ENCODE measurements around the gene OSBPL3. TPM values are rescaled to one million over a fixed set of nuclear protein-coding genes. Genes with fewer than 3 reads are reported as not detected.
A peak's percentile ranks its signal among the peaks of the same experiment; 100 is the strongest.

The OSBPL3 gene
- total and polyA plus RNA-seq, 2 experiments from 2014 or later = 21.8 to 25.8 TPM

GRCh38 chr7:24834128-24834798, 145.7 kb downstream of the OSBPL3 start:
- no peak for DNase-seq
- Histone ChIP-seq H3K9me3 (ENCODE audit: low read depth) (no peaks in the 10 kb centered on the region), H3K27ac (no peak overlapping the region), H2AFZ (no peak overlapping the region), H3K27me3 (replicated peaks; ENCODE audit: insufficient read depth) (no peaks in the 10 kb centered on the region), H3F3A (ENCODE audit: insufficient read depth) (peaks cover 28% of the 10 kb centered on the region), H4K20me1 (ENCODE audit: insufficient read depth) (no peaks in the 10 kb centered on the region), H3K4me3 (no peak overlapping the region), H3K36me3 (ENCODE audit: low read depth) (peaks cover 23% of the 10 kb centered on the region), H3K4me2 (ENCODE audit: unreplicated experiment) (no peak overlapping the region), H3K9me2 (ENCODE audit: insufficient read depth) (no peaks in the 10 kb centered on the region), H3K79me2 (ENCODE audit: insufficient read depth) (no peaks in the 10 kb centered on the region), H3K4me1 (ENCODE audit: insufficient read depth) (peaks cover 23% of the 10 kb centered on the region), H3K9ac (no peak overlapping the region)
- 95 to 97% methylated on average over 25 of the region's 25 CpGs for WGBS, 2 experiments (ENCODE audit: low coverage in 1 of 2, low lambda C conversion rate in 2 of 2, missing lambda C conversion rate in 2 of 2)
- in situ Hi-C loops (cut with MboI) = no loop called here
- TF ChIP-seq EZH2phosphoT487 (IDR thresholded peaks at IDR 0.05; ENCODE audit: insufficient read depth, low read depth) (no peak), EZH2 (IDR thresholded peaks at IDR 0.05; ENCODE audit: insufficient read depth, poor library complexity, severe bottlenecking) (no peak)

- 80 to 83% methylated on average over 5 of the region's 5 CpGs for WGBS, 2 experiments (ENCODE audit: low coverage in 1 of 2, low lambda C conversion rate in 2 of 2, missing lambda C conversion rate in 2 of 2)
- in situ Hi-C loops (cut with MboI) = no loop called here
- H3K9me2 ChIP-seq (ENCODE audit: insufficient read depth) = no peaks in the 10 kb centered on the region
- no peaks in the 10 kb centered on the region for H3K79me2 ChIP-seq (ENCODE audit: insufficient read depth)
- TF ChIP-seq EZH2phosphoT487 (IDR thresholded peaks at IDR 0.05; ENCODE audit: insufficient read depth, low read depth) = no peak
- no peak for TF ChIP-seq EZH2 (IDR thresholded peaks at IDR 0.05; ENCODE audit: insufficient read depth, poor library complexity, severe bottlenecking)
- peaks cover 28% of the 10 kb centered on the region for H3F3A ChIP-seq (ENCODE audit: insufficient read depth)
- no peak overlapping the region for H3K4me2 ChIP-seq (ENCODE audit: unreplicated experiment)
- peaks cover 30% of the 10 kb centered on the region for H3K4me1 ChIP-seq (ENCODE audit: insufficient read depth)
- H4K20me1 ChIP-seq (ENCODE audit: insufficient read depth) = no peaks in the 10 kb centered on the region
- H3K27ac ChIP-seq = no peak overlapping the region
- H3K27me3 ChIP-seq (replicated peaks; ENCODE audit: insufficient read depth) = no peaks in the 10 kb centered on the region
- peaks cover 17% of the 10 kb centered on the region for H3K36me3 ChIP-seq (ENCODE audit: low read depth)
- no peaks in the 10 kb centered on the region for H3K9me3 ChIP-seq (ENCODE audit: low read depth)
- no peak for DNase-seq
- H2AFZ ChIP-seq = no peak overlapping the region
- no peak overlapping the region for H3K4me3 ChIP-seq
- H3K9ac ChIP-seq = no peak overlapping the region
Observed at GRCh38 chr7:24833549-24833948, 146.4 kb downstream of the OSBPL3 start.

GRCh38 chr7:24831240-24831639, 148.7 kb downstream of the OSBPL3 start:
- Histone ChIP-seq H3K4me3 (no peak overlapping the region), H3K4me2 (ENCODE audit: unreplicated experiment) (peak overlapping the region; percentile 13), H3F3A (ENCODE audit: insufficient read depth) (peaks cover 48% of the 10 kb centered on the region), H3K27ac (peak overlapping the region; percentile 47), H3K9me3 (ENCODE audit: low read depth) (no peaks in the 10 kb centered on the region), H3K79me2 (ENCODE audit: insufficient read depth) (no peaks in the 10 kb centered on the region), H4K20me1 (ENCODE audit: insufficient read depth) (no peaks in the 10 kb centered on the region), H3K27me3 (replicated peaks; ENCODE audit: insufficient read depth) (no peaks in the 10 kb centered on the region), H3K9ac (peak overlapping the region; percentile 6; the same call in 1 of the 2 replicates), H3K4me1 (ENCODE audit: insufficient read depth) (peaks cover 52% of the 10 kb centered on the region), H2AFZ (no peak overlapping the region), H3K9me2 (ENCODE audit: insufficient read depth) (no peaks in the 10 kb centered on the region), H3K36me3 (ENCODE audit: low read depth) (peaks cover 11% of the 10 kb centered on the region)
- TF ChIP-seq EZH2 (IDR thresholded peaks at IDR 0.05; ENCODE audit: insufficient read depth, poor library complexity, severe bottlenecking) (no peak), EZH2phosphoT487 (IDR thresholded peaks at IDR 0.05; ENCODE audit: insufficient read depth, low read depth) (no peak)
- in situ Hi-C loops (cut with MboI) = no loop called here
- DNase-seq = peak; percentile 74
- whole genome bisulfite sequencing, 2 experiments (ENCODE audit: low coverage in 1 of 2, low lambda C conversion rate in 2 of 2, missing lambda C conversion rate in 2 of 2) = 66 to 72% methylated on average over 4 of the region's 4 CpGs

DNA sequence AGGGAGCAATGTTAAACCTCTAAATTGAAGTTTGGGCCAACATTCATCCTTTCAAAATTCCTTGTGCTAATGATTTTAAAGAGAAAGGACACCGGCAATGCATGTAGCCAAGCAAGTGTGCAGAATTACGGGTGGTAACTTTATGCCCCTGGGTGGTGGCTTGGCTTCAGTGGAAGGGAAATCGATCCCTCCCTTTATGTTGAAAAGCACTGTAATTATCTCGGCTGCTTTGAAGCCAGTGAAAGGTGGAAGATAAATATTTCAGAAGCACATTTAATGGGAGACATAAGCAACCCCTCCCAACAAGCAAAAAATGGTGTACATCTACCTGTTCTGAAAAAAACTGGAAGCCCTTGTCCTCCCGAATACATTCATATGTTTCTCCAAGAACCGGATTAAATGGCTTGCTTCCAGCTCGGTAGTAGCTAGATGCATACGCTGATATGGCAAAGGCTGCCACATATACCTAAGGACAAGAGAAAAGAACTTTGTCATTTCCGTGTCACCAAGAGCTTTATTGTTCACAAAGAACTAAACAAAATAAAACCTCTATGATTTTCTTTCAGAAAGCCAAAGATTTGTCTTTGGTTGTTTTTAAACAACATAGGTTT, 149.4 kb downstream of the OSBPL3 start:
- in situ Hi-C loops (cut with MboI) = no loop called here
- WGBS, 2 experiments (ENCODE audit: low coverage in 1 of 2, low lambda C conversion rate in 2 of 2, missing lambda C conversion rate in 2 of 2) = 89 to 91% methylated on average over 9 of the region's 9 CpGs
- H3F3A ChIP-seq (ENCODE audit: insufficient read depth) = peaks cover 55% of the 10 kb centered on the region
- no peaks in the 10 kb centered on the region for H3K9me3 ChIP-seq (ENCODE audit: low read depth)
- peak overlapping the region; percentile 13 for H3K4me2 ChIP-seq (ENCODE audit: unreplicated experiment)
- H2AFZ ChIP-seq = no peak overlapping the region
- H3K36me3 ChIP-seq (ENCODE audit: low read depth) = peaks cover 6% of the 10 kb centered on the region; the same call in 1 of the 2 replicates
- no peaks in the 10 kb centered on the region for H3K27me3 ChIP-seq (replicated peaks; ENCODE audit: insufficient read depth)
- H3K79me2 ChIP-seq (ENCODE audit: insufficient read depth) = no peaks in the 10 kb centered on the region
- TF ChIP-seq EZH2 (IDR thresholded peaks at IDR 0.05; ENCODE audit: insufficient read depth, poor library complexity, severe bottlenecking) (no peak), EZH2phosphoT487 (IDR thresholded peaks at IDR 0.05; ENCODE audit: insufficient read depth, low read depth) (no peak)
- no peak overlapping the region for H3K9ac ChIP-seq
- H4K20me1 ChIP-seq (ENCODE audit: insufficient read depth) = no peaks in the 10 kb centered on the region
- H3K4me3 ChIP-seq = no peak overlapping the region
- H3K27ac ChIP-seq = peak overlapping the region; percentile 47; the same call in 1 of the 2 replicates
- H3K9me2 ChIP-seq (ENCODE audit: insufficient read depth) = no peaks in the 10 kb centered on the region
- no peak for DNase-seq
- peaks cover 59% of the 10 kb centered on the region for H3K4me1 ChIP-seq (ENCODE audit: insufficient read depth)

Data from GM23248 (cell line).